Measurements from ENCODE around the gene PLCB4. TPM values are rescaled to one million over a fixed set of nuclear protein-coding genes. Genes with fewer than 3 reads are reported as not detected.
A peak's percentile ranks its signal among the peaks of the same experiment; 100 is the strongest.

PLCB4 gene
- total and polyA plus RNA-seq, 4 donors: 17.1 to 32.5 (median 21.2) TPM

DNA sequence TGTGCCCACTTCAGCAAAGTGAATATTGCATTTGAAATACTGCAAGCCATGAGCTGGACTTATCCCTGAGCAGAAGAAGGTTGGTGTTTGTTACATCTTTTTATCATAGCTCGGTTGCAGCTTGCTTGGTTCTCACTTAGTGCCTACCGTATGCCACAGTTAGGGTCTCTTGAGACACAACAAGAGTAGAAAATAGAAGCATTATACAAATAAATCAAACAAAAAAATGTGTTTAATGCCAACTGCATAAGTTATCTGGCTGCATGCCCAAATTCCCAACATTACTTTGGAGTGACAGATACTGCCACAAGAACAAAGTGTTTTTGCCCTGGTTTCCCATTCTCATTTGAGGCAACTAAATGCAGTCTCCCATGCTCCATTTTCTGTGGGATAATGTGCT, 391.6 kb downstream of the PLCB4 start:
- H3K36me3 ChIP-seq (ENCODE audit: control insufficient read depth, insufficient read depth, low read length): peaks cover 4% of the 10 kb centered on the region
- no CpG with 5 or more reads among the region's 2 CpGs for WGBS (ENCODE audit: insufficient coverage)
- DNase-seq (ENCODE audit: low read depth in 4 of 6, low spot score in 6 of 6): peak in 1 of 6 donors; percentile 68
- peak overlapping the region; percentile 67 for H3K27ac ChIP-seq (ENCODE audit: low read depth, low read length)
- no peak overlapping the region for H3K4me3 ChIP-seq (ENCODE audit: low read depth, low read length)
- no peaks in the 10 kb centered on the region for H3K27me3 ChIP-seq (ENCODE audit: control insufficient read depth, insufficient read depth, low read length)
- no peaks in the 10 kb centered on the region for H3K9me3 ChIP-seq (ENCODE audit: control insufficient read depth, insufficient read depth, low read length)
- H3K4me1 ChIP-seq (ENCODE audit: control insufficient read depth, insufficient read depth, low read length): no peaks in the 10 kb centered on the region

DNA sequence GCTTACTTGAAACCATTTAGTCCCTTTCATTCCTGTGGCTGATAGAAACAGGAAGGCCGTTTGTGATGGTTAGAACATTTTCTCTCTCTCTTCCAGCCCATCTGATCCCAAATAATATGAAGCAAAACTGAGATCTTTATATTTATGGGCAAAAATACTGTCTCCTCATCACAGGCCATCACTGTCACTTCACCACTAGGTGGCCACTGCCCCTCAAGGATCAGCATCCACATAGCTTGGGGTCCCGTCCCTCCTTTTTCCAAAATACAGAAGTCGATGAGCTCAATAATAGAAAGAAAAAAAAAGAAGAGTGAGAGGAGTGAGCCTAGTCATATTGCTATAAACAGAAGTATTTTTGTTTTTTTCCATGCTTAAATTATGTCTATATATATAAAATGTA, 399.1 kb downstream of the PLCB4 start:
- no CpG with 5 or more reads among the region's 3 CpGs for WGBS (ENCODE audit: insufficient coverage)
- no peak overlapping the region for H3K4me3 ChIP-seq (ENCODE audit: low read depth, low read length)
- no peaks in the 10 kb centered on the region for H3K4me1 ChIP-seq (ENCODE audit: control insufficient read depth, insufficient read depth, low read length)
- no peaks in the 10 kb centered on the region for H3K36me3 ChIP-seq (ENCODE audit: control insufficient read depth, insufficient read depth, low read length)
- H3K27ac ChIP-seq (ENCODE audit: low read depth, low read length): no peak overlapping the region
- DNase-seq (ENCODE audit: low read depth in 4 of 6, low spot score in 6 of 6): peak in 1 of 6 donors; percentile 42
- no peaks in the 10 kb centered on the region for H3K27me3 ChIP-seq (ENCODE audit: control insufficient read depth, insufficient read depth, low read length)
- H3K9me3 ChIP-seq (ENCODE audit: control insufficient read depth, insufficient read depth, low read length): no peaks in the 10 kb centered on the region

DNA sequence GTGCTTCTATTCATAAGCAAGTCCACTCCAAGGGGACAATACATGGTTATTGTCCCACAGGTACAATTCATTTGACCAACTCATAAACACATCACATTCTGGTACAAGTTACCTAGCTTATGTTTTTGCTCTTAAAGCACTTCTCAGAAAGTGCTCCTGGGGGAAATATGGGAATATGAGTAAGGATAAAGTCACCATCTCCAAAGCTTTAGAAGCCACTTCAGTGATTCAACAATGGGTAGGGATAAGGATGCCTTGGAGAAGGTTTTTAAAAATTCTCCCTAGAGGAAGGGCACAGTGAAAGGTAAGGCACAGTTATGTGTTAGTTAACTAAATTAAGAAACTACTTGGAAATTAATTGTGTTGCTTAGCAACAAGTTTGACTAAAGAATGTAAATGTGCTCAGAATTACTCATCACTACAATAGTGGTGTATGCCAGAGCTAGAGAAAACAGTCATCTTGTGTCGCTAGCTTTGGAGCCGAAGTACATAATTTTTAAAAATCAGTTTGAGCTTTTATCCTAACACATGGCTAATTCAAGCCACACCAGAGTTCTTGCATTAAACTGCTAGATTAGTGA, 406.0 kb downstream of the PLCB4 start:
- Histone ChIP-seq H3K36me3 (ENCODE audit: control insufficient read depth, insufficient read depth, low read length) (peaks cover 2% of the 10 kb centered on the region), H3K4me3 (ENCODE audit: low read depth, low read length) (no peak overlapping the region), H3K9me3 (ENCODE audit: control insufficient read depth, insufficient read depth, low read length) (no peaks in the 10 kb centered on the region), H3K4me1 (ENCODE audit: control insufficient read depth, insufficient read depth, low read length) (no peaks in the 10 kb centered on the region), H3K27ac (ENCODE audit: low read depth, low read length) (no peak overlapping the region), H3K27me3 (ENCODE audit: control insufficient read depth, insufficient read depth, low read length) (no peaks in the 10 kb centered on the region)
- DNase-seq (ENCODE audit: low read depth in 4 of 6, low spot score in 6 of 6): peak in 1 of 6 donors; percentile 46
- whole genome bisulfite sequencing (ENCODE audit: insufficient coverage): no CpG with 5 or more reads among the region's 2 CpGs

DNA sequence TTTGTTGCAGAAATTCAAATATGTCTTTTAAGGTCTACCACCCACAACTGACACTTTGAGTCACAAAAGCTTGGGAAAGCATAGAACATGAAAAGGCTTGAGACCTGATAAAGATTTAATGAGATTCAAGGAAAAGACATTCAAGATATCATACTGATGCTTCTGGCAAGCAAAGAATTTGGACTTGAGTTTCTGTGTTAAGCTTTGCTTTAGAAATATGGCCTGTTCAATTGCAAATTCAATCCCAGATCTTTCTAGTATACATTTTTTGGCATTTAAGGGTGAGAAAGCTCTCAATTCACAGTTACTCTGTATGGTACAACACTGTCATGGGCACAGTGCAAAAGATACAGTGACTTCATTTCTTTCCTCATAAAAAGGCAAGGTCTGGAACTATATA, 406.6 kb downstream of the PLCB4 start:
- H3K4me1 ChIP-seq (ENCODE audit: control insufficient read depth, insufficient read depth, low read length): no peaks in the 10 kb centered on the region
- no peak overlapping the region for H3K27ac ChIP-seq (ENCODE audit: low read depth, low read length)
- no peaks in the 10 kb centered on the region for H3K27me3 ChIP-seq (ENCODE audit: control insufficient read depth, insufficient read depth, low read length)
- no peaks in the 10 kb centered on the region for H3K9me3 ChIP-seq (ENCODE audit: control insufficient read depth, insufficient read depth, low read length)
- peaks cover 2% of the 10 kb centered on the region for H3K36me3 ChIP-seq (ENCODE audit: control insufficient read depth, insufficient read depth, low read length)
- peak in 1 of 6 donors; percentile 74 for DNase-seq (ENCODE audit: low read depth in 4 of 6, low spot score in 6 of 6)
- no peak overlapping the region for H3K4me3 ChIP-seq (ENCODE audit: low read depth, low read length)

DNA sequence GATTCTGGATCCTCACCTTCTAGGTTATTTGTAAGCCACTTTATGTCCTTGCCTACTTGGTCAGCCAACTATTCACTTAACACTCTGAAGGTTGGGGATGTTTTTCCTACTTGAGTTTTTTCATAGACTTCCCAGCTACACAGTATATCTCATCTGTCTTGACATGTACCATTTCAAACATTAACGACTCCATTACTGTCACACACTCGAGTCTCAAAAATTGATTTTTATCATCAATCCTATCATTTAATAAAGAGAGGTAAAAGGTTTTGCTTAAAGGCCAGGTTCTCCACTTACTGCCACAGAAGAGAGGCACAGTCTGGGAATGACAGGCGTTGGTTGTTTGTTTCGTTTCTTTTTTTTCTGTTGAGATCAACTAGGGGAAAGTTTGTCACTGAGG, 407.3 kb downstream of the PLCB4 start:
- DNase-seq (ENCODE audit: low read depth in 4 of 6, low spot score in 6 of 6): no peak
- WGBS (ENCODE audit: insufficient coverage): 100% methylated on average over 1 of the region's 4 CpGs
- Histone ChIP-seq H3K4me1 (ENCODE audit: control insufficient read depth, insufficient read depth, low read length) (no peaks in the 10 kb centered on the region), H3K27ac (ENCODE audit: low read depth, low read length) (no peak overlapping the region), H3K4me3 (ENCODE audit: low read depth, low read length) (no peak overlapping the region), H3K27me3 (ENCODE audit: control insufficient read depth, insufficient read depth, low read length) (no peaks in the 10 kb centered on the region), H3K9me3 (ENCODE audit: control insufficient read depth, insufficient read depth, low read length) (no peaks in the 10 kb centered on the region), H3K36me3 (ENCODE audit: control insufficient read depth, insufficient read depth, low read length) (peaks cover 2% of the 10 kb centered on the region)

DNA sequence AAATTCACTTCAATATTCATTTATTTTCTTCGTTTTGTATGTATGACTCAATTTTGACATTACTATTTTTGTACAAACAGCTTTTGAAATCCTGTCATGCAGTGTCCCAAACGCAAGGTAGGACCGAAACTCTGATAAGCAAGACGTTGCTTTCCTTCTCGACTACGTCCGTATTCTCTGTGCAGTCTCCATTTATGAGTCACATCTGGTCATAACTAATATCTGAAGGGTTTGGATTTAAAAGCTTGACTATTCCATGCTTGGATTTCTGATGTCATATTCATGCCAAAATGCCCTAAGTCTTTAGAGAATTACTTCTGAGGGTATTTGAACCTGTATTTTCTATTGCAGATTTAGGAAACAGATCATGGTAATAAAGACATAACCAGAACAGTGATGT, 407.8 kb downstream of the PLCB4 start:
- Histone ChIP-seq H3K36me3 (ENCODE audit: control insufficient read depth, insufficient read depth, low read length) (peaks cover 2% of the 10 kb centered on the region), H3K9me3 (ENCODE audit: control insufficient read depth, insufficient read depth, low read length) (no peaks in the 10 kb centered on the region), H3K4me1 (ENCODE audit: control insufficient read depth, insufficient read depth, low read length) (no peaks in the 10 kb centered on the region), H3K27me3 (ENCODE audit: control insufficient read depth, insufficient read depth, low read length) (no peaks in the 10 kb centered on the region), H3K4me3 (ENCODE audit: low read depth, low read length) (no peak overlapping the region), H3K27ac (ENCODE audit: low read depth, low read length) (no peak overlapping the region)
- DNase-seq (ENCODE audit: low read depth in 4 of 6, low spot score in 6 of 6): no peak
- 100% methylated on average over 2 of the region's 7 CpGs for WGBS (ENCODE audit: insufficient coverage)

DNA sequence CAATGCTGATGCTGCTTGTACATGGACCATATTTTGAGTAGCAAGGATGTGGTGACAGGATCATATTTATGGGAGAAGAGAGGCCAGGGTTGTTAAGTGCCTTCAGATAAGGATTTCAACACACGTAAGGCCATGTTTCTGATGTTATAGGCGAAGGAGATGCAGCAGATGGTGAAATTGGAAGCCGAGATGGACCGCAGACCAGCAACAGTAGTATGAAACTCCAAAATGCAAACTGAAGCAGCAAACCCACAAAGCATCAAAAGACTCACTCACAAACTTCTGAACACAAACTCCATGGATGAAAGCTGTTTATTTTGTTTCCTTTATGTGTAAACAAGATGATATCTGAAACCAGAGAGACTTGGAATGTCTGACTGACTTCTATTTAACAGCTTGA, 409.9 kb downstream of the PLCB4 start:
- Histone ChIP-seq H3K36me3 (ENCODE audit: control insufficient read depth, insufficient read depth, low read length) (peaks cover 2% of the 10 kb centered on the region), H3K4me1 (ENCODE audit: control insufficient read depth, insufficient read depth, low read length) (no peaks in the 10 kb centered on the region), H3K4me3 (ENCODE audit: low read depth, low read length) (no peak overlapping the region), H3K27me3 (ENCODE audit: control insufficient read depth, insufficient read depth, low read length) (no peaks in the 10 kb centered on the region), H3K9me3 (ENCODE audit: control insufficient read depth, insufficient read depth, low read length) (no peaks in the 10 kb centered on the region), H3K27ac (ENCODE audit: low read depth, low read length) (no peak overlapping the region)
- WGBS (ENCODE audit: insufficient coverage): no CpG with 5 or more reads among the region's 4 CpGs
- DNase-seq (ENCODE audit: low read depth in 4 of 6, low spot score in 6 of 6): peak in 1 of 6 donors; percentile 33

DNA sequence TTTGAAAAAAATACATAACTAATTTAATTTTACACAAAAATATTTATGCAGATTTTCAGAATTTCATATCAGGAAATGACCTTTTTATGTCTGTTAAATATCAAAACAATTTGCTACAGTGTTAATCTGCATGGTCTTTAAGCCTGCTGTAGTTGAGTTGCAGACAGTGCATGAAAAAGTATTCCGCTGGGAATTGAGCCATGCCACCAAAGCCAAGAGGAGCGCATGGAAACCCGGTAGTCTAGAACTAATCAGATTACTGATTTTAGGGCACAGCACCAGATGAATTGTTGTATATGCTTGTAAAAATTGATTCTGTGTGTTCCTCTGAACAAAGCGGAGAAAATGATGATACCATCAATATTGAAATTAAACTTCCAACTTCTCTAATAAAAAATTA, 411.2 kb downstream of the PLCB4 start:
- no peaks in the 10 kb centered on the region for H3K4me1 ChIP-seq (ENCODE audit: control insufficient read depth, insufficient read depth, low read length)
- H3K4me3 ChIP-seq (ENCODE audit: low read depth, low read length): no peak overlapping the region
- H3K27ac ChIP-seq (ENCODE audit: low read depth, low read length): no peak overlapping the region
- DNase-seq (ENCODE audit: low read depth in 4 of 6, low spot score in 6 of 6): peak in 1 of 6 donors; percentile 42
- H3K36me3 ChIP-seq (ENCODE audit: control insufficient read depth, insufficient read depth, low read length): no peaks in the 10 kb centered on the region
- 86% methylated on average over 3 of the region's 4 CpGs for WGBS (ENCODE audit: insufficient coverage)
- H3K9me3 ChIP-seq (ENCODE audit: control insufficient read depth, insufficient read depth, low read length): no peaks in the 10 kb centered on the region
- no peaks in the 10 kb centered on the region for H3K27me3 ChIP-seq (ENCODE audit: control insufficient read depth, insufficient read depth, low read length)

DNA sequence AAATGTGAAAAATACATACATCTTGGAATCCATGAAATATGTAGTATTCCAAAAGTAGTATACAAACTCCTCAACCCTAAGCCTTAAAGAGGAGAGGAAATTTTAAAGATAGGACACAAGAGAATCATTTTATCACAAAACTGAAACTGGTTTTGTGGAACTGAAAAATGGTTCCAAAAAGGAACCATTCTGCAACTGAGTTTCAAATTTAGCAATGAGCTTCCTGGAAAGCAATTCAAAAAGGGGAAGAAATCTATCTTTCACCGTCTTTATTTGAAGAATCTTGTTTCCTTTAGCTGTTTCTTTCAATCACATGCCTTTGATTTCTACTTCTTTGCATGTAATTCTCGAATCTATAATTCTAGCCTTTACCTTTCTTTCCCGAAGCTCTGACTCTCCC, 413.3 kb downstream of the PLCB4 start:
- H3K27me3 ChIP-seq (ENCODE audit: control insufficient read depth, insufficient read depth, low read length): no peaks in the 10 kb centered on the region
- no peaks in the 10 kb centered on the region for H3K36me3 ChIP-seq (ENCODE audit: control insufficient read depth, insufficient read depth, low read length)
- no peak for DNase-seq (ENCODE audit: low read depth in 4 of 6, low spot score in 6 of 6)
- WGBS (ENCODE audit: insufficient coverage): no CpG with 5 or more reads among the region's 3 CpGs
- H3K27ac ChIP-seq (ENCODE audit: low read depth, low read length): no peak overlapping the region
- no peak overlapping the region for H3K4me3 ChIP-seq (ENCODE audit: low read depth, low read length)
- no peaks in the 10 kb centered on the region for H3K9me3 ChIP-seq (ENCODE audit: control insufficient read depth, insufficient read depth, low read length)
- no peaks in the 10 kb centered on the region for H3K4me1 ChIP-seq (ENCODE audit: control insufficient read depth, insufficient read depth, low read length)

DNA sequence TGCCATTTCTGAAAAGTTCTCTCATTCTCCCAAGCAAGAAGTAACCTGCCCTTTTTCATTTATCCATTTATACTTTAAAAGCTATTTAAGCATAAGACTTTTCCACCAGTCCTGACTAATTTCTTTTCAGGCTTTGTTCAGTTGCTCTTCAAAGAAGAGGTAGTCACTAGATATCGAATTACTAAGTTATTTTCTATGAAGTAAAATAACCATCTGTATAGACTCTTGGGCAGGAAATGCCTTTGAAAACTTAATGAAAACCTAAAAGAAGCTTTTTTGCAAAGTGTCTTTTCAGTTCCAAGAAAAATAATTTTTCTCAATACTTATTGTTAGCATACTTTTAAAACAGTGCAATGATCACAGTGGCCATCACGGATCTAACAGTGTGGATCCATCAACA, 414.2 kb downstream of the PLCB4 start:
- Histone ChIP-seq H3K36me3 (ENCODE audit: control insufficient read depth, insufficient read depth, low read length) (no peaks in the 10 kb centered on the region), H3K27me3 (ENCODE audit: control insufficient read depth, insufficient read depth, low read length) (no peaks in the 10 kb centered on the region), H3K27ac (ENCODE audit: low read depth, low read length) (no peak overlapping the region), H3K9me3 (ENCODE audit: control insufficient read depth, insufficient read depth, low read length) (no peaks in the 10 kb centered on the region), H3K4me3 (ENCODE audit: low read depth, low read length) (no peak overlapping the region), H3K4me1 (ENCODE audit: control insufficient read depth, insufficient read depth, low read length) (no peaks in the 10 kb centered on the region)
- no peak for DNase-seq (ENCODE audit: low read depth in 4 of 6, low spot score in 6 of 6)
- no CpG with 5 or more reads among the region's 2 CpGs for WGBS (ENCODE audit: insufficient coverage)

All from spinal cord (tissue), 10 donors.